ENCODE results near the gene NEU4. TPM values are rescaled to one million over a fixed set of nuclear protein-coding genes. Genes with fewer than 3 reads are reported as not detected.

Gene NEU4
- total RNA-seq, 1 donor from 2014 or later, result not detected

DNA sequence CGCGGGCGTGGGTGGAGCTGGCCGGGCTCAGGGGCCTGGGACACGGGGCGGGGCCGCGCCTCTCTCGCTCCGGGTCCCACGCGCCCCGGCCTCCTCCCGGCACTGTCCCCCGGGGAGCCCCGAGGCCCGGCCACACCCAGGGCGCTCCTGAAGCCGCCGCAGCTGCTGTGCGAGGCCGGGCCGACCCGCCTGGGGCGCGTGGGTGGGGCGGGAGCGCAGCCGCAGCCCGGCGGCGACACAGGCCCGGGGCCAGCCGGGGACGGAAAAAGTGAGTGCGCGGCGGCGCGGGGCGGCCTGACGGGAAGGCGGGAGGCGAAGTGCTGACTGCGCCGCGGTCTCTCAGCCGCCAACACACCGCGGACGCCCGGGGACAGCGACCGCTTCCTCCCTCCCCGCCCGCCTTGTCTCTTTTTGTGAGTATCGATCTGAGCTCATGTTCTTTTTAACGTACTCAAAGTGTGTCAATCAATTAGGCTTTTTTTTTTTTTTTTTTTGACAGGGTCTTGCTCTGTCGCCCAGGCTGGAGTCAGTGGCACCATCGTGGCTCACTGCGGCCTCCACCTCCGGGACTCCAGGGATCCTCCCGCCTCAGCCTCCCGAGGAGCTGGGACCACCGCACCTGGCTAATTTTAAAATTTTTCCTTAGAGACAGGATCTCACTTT, 35.2 kb downstream of the NEU4 start:
- FAIRE-seq (no peak), DNase-seq (ENCODE audit: low read depth) (peak; percentile 4)
- peak overlapping the region; percentile 27 for H3K4me3 ChIP-seq (ENCODE audit: low read depth, low read length)
- H3K36me3 ChIP-seq (ENCODE audit: control insufficient read depth, insufficient read depth, low read length), result no peaks in the 10 kb centered on the region
- no peaks in the 10 kb centered on the region for H3K27me3 ChIP-seq (ENCODE audit: control insufficient read depth, insufficient read depth, low read length)
- TF ChIP-seq CTCF (IDR thresholded peaks at IDR 0.05; ENCODE audit: insufficient read depth, low read length, severe bottlenecking), result no peak

- Histone ChIP-seq H3K36me3 (ENCODE audit: control insufficient read depth, insufficient read depth, low read length) (no peaks in the 10 kb centered on the region), H3K27me3 (ENCODE audit: control insufficient read depth, insufficient read depth, low read length) (no peaks in the 10 kb centered on the region), H3K4me3 (ENCODE audit: low read depth, low read length) (no peak overlapping the region)
- TF ChIP-seq CTCF (IDR thresholded peaks at IDR 0.05; ENCODE audit: insufficient read depth, low read length, severe bottlenecking), result no peak
- FAIRE-seq (no peak), DNase-seq (ENCODE audit: low read depth) (no peak)
These were observed 36.0 kb downstream of the NEU4 start for GRCh38 chr2:241844831-241845578.

DNA sequence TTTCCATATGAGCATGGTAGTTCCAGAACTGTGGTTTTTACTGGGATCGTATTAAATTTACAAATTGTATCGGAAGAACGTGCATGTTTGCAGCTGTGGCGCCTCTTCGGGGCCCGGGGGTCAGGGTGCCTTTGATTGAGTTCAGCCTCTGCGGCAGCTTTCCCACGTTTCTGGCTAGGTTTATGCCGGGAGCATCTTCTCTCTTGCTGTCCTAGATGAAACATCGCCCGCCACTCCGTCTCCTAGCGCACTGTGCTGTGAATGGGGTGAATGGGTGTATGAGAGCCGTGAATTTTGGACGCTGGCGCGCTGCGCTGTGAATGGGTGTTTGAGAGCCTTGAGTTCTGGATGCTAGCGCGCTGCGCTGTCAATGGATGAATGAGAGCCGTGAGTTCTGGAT, 37.4 kb downstream of the NEU4 start:
- Histone ChIP-seq H3K4me3 (ENCODE audit: low read depth, low read length) (no peak overlapping the region), H3K27me3 (ENCODE audit: control insufficient read depth, insufficient read depth, low read length) (no peaks in the 10 kb centered on the region), H3K36me3 (ENCODE audit: control insufficient read depth, insufficient read depth, low read length) (no peaks in the 10 kb centered on the region)
- FAIRE-seq (no peak), DNase-seq (ENCODE audit: low read depth) (no peak)
- TF ChIP-seq CTCF (IDR thresholded peaks at IDR 0.05; ENCODE audit: insufficient read depth, low read length, severe bottlenecking), result no peak

- FAIRE-seq, result no peak
- TF ChIP-seq CTCF (IDR thresholded peaks at IDR 0.05; ENCODE audit: insufficient read depth, low read length, severe bottlenecking), result no peak
- no peaks in the 10 kb centered on the region for H3K27me3 ChIP-seq (ENCODE audit: control insufficient read depth, insufficient read depth, low read length)
- H3K4me3 ChIP-seq (ENCODE audit: low read depth, low read length), result no peak overlapping the region
- DNase-seq (ENCODE audit: low read depth), result no peak
- H3K36me3 ChIP-seq (ENCODE audit: control insufficient read depth, insufficient read depth, low read length), result no peaks in the 10 kb centered on the region
These were observed 40.0 kb downstream of the NEU4 start for GRCh38 chr2:241848761-241849615.

DNA sequence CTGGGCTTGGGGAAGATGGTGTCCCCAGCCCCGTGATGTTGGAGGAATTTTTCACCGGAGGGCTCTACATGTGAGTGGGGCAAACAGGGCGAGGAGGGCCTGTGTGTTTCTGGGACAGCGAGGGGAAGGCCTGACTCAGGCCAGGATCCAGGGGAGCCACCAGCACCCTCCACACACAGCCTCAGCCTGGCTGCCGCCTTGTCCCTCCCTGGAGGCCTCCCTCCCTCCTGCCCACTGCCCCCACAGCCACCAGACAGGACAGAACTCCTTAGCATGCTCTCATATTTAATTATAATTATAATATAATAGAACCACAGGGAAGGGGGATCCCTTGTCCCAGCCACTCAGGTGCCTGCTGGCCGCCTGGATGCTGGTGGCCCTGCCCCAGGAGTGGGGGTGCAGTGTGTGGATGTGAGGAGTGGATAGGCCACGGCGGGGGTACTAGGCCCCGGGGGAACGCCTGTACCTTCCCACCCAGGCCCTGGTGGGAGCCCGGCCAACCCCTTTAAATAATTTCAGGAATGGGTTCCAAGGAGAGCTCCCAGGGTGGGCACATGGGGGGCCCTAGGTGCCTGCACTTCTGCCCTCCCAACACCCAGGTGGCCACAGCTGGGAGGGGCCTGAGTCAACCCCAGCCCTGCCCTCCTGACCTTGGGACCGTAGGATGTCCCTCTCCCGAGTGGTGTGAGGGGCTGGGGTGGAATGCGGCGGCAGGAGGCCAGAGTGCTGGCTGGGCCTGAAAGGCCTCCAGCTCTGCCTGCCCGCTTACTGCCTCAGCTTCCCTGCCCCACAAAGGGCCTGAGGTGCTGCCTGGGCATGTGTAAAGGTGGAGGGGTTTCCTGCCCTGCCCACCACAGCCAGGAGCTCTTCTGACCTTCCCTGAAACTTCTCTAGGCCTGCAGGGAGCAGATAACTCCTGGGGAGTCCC, 40.9 kb downstream of the NEU4 start:
- Histone ChIP-seq H3K36me3 (ENCODE audit: control insufficient read depth, insufficient read depth, low read length) (no peaks in the 10 kb centered on the region), H3K27me3 (ENCODE audit: control insufficient read depth, insufficient read depth, low read length) (no peaks in the 10 kb centered on the region), H3K4me3 (ENCODE audit: low read depth, low read length) (no peak overlapping the region)
- no peak for TF ChIP-seq CTCF (IDR thresholded peaks at IDR 0.05; ENCODE audit: insufficient read depth, low read length, severe bottlenecking)
- FAIRE-seq (no peak), DNase-seq (ENCODE audit: low read depth) (no peak)

All from bronchial epithelial cell (primary cell).